NCI-H510A treated with DMSO at 0.1 percent for 48 hours (cell line): ENCODE measurements around the gene PAK1.

Experiments
- DNase-seq: peaks from one replicate; lab custom pipeline; 2025; lab: John Stamatoyannopoulos, UW

PAK1 gene

GRCh38 chr11:77370217-77370616, 103.7 kb downstream of the PAK1 start:
- DNase-seq: no peak

- DNase-seq: no peak
These were observed 112.7 kb downstream of the PAK1 start for GRCh38 chr11:77361184-77361583.

GRCh38 chr11:77359481-77359880, 114.4 kb downstream of the PAK1 start:
- no peak for DNase-seq

- DNase-seq: no peak
These were observed 120.8 kb downstream of the PAK1 start for GRCh38 chr11:77353131-77353530.

- no peak for DNase-seq
These were observed 122.5 kb downstream of the PAK1 start for GRCh38 chr11:77351281-77351886.

GRCh38 chr11:77347948-77348347, 125.9 kb downstream of the PAK1 start:
- no peak for DNase-seq

GRCh38 chr11:77346906-77347603, 126.8 kb downstream of the PAK1 start:
- DNase-seq: no peak

GRCh38 chr11:77345621-77346020, 128.3 kb downstream of the PAK1 start:
- DNase-seq: no peak

GRCh38 chr11:77340501-77340900, 133.4 kb downstream of the PAK1 start:
- DNase-seq: no peak

GRCh38 chr11:77332259-77332658, 141.6 kb downstream of the PAK1 start:
- DNase-seq: no peak

- no peak for DNase-seq
These were observed 148.7 kb downstream of the PAK1 start for GRCh38 chr11:77325159-77325558.

GRCh38 chr11:77324508-77324907, 149.4 kb downstream of the PAK1 start:
- DNase-seq: no peak

GRCh38 chr11:77322926-77323590, 150.8 kb downstream of the PAK1 start:
- no peak for DNase-seq

GRCh38 chr11:77322506-77322905, 151.4 kb downstream of the PAK1 start:
- no peak for DNase-seq

GRCh38 chr11:77320351-77320750, 153.5 kb downstream of the PAK1 start:
- DNase-seq: no peak

GRCh38 chr11:77318600-77318999, 155.3 kb downstream of the PAK1 start:
- DNase-seq: no peak

GRCh38 chr11:77316733-77317342, 157.1 kb downstream of the PAK1 start:
- no peak for DNase-seq

GRCh38 chr11:77312107-77312506, 161.8 kb downstream of the PAK1 start:
- no peak for DNase-seq

- no peak for DNase-seq
These were observed 162.2 kb downstream of the PAK1 start for GRCh38 chr11:77311701-77312100.

GRCh38 chr11:77310721-77311120, 163.2 kb downstream of the PAK1 start:
- DNase-seq: no peak

GRCh38 chr11:77309401-77310085, 164.4 kb downstream of the PAK1 start:
- no peak for DNase-seq

GRCh38 chr11:77308838-77309237, 165.1 kb downstream of the PAK1 start:
- no peak for DNase-seq
